Keratinocyte (primary cell): ENCODE data around the gene SLA2. TPM values are rescaled to one million over a fixed set of nuclear protein-coding genes. Genes with fewer than 3 reads are reported as not detected.

Experiments
- DNase-seq: peaks from one replicate; pipeline ENCODE4 v3.0.0-alpha.2; 2011; ENCODE audit warnings: low read depth, missing footprints, low spot score
- FAIRE-seq: peaks from 2 replicates; lab custom pipeline; 2011; peaks lifted over from hg19 to GRCh38; lab: Jason Lieb, UNC
- H2AFZ ChIP-seq: 2 replicates; pipeline ENCODE4 v1.6.0; 2012; ENCODE audit warnings: low read length, control low read depth, inconsistent platforms; ENCODE audit not compliant: control insufficient read depth
- H3K27ac ChIP-seq: 2 replicates; pipeline ENCODE4 v1.5.1; 2011; ENCODE audit warnings: low read length; ENCODE audit not compliant: control insufficient read depth, insufficient read depth
- H3K27me3 ChIP-seq: 3 replicates; pipeline ENCODE4 v1.6.0; 2011; ENCODE audit warnings: low read length; ENCODE audit not compliant: control insufficient read depth, insufficient read depth; ENCODE audit errors: extremely low read depth
- H3K36me3 ChIP-seq, 2 experiments: 2 replicates in 1 of 2; 3 replicates in 1 of 2; pipeline ENCODE4 v1.5.1; 2011; ENCODE audit warnings: low read length in 2 of 2, mild to moderate bottlenecking in 1 of 2; ENCODE audit not compliant: control insufficient read depth in 2 of 2, insufficient read depth in 2 of 2; ENCODE audit errors: extremely low read depth in 1 of 2
- H3K4me1 ChIP-seq: 3 replicates; pipeline ENCODE4 v1.5.1; 2011; ENCODE audit warnings: low read length; ENCODE audit not compliant: control insufficient read depth, insufficient read depth; ENCODE audit errors: extremely low read depth
- H3K4me2 ChIP-seq: 3 replicates; pipeline ENCODE4 v1.6.0; 2011; ENCODE audit warnings: low read depth, low read length; ENCODE audit not compliant: control insufficient read depth, insufficient read depth; ENCODE audit errors: extremely low read depth
- H3K4me3 ChIP-seq, 3 experiments: fragments of 200-600 bp in 1 of 3; sonication (generic) in 1 of 3; 2 replicates in 2 of 3; 3 replicates in 1 of 3; pipeline ENCODE4 v1.5.1; 2011 to 2016; ENCODE audit warnings: low read length in 3 of 3, mild to moderate bottlenecking in 3 of 3, control low read depth in 2 of 3, inconsistent platforms in 1 of 3, low read depth in 1 of 3, mixed read lengths in 1 of 3, mixed run types in 1 of 3, moderate library complexity in 1 of 3; ENCODE audit not compliant: control insufficient read depth in 2 of 3, insufficient read depth in 2 of 3; ENCODE audit errors: extremely low read depth in 1 of 3
- H3K79me2 ChIP-seq: 2 replicates; pipeline ENCODE4 v1.6.0; 2012; ENCODE audit warnings: low read length; ENCODE audit not compliant: control insufficient read depth, insufficient read depth
- H3K9ac ChIP-seq: 3 replicates; pipeline ENCODE4 v1.6.0; 2011; ENCODE audit warnings: low read length; ENCODE audit not compliant: control insufficient read depth, insufficient read depth; ENCODE audit errors: extremely low read depth
- H3K9me1 ChIP-seq: 3 replicates; pipeline ENCODE4 v1.6.0; 2011; ENCODE audit warnings: low read length; ENCODE audit not compliant: control insufficient read depth, insufficient read depth; ENCODE audit errors: extremely low read depth
- H3K9me3 ChIP-seq: 2 replicates; pipeline ENCODE4 v1.5.1; 2012; ENCODE audit warnings: low read depth, low read length; ENCODE audit not compliant: control insufficient read depth
- H4K20me1 ChIP-seq: 3 replicates; pipeline ENCODE4 v1.6.0; 2011; ENCODE audit warnings: low read length; ENCODE audit not compliant: control insufficient read depth, insufficient read depth; ENCODE audit errors: extremely low read depth
- CTCF ChIP-seq, 3 experiments: IDR thresholded peaks in 1 of 3; conservative IDR thresholded peaks in 1 of 3; optimal IDR thresholded peaks in 1 of 3; 2 replicates in 2 of 3; 3 replicates in 1 of 3; pipeline versions ENCODE3 to v1.5.1; 2011; ENCODE audit warnings: low read length in 3 of 3, mild to moderate bottlenecking in 3 of 3, moderate library complexity in 2 of 3, control low read depth in 1 of 3, inconsistent platforms in 1 of 3; ENCODE audit not compliant: insufficient read depth in 2 of 3; ENCODE audit errors: extremely low read depth in 1 of 3
- EZH2 ChIP-seq: IDR thresholded peaks from one replicate; pipeline ENCODE4 v1.6.1; 2012; ENCODE audit warnings: inconsistent platforms, mild to moderate bottlenecking, low read length, moderate library complexity
- dilution Hi-C: fragments of 300-500 bp; cut with MboI; formaldehyde crosslinking; loops from one replicate; pipeline ENCODE4 v1.7.0; 2020; ENCODE audit warnings: low sequenced_read_pairs; ENCODE audit not compliant: extremely low pct_ligation_motif_present
- polyA plus RNA-seq, 5 experiments: library from polyadenylated mRNA; depleted of rRNA in 3 of 5; stranded (reverse) in 3 of 5; stranded (forward) in 1 of 5; unstranded in 1 of 5; fragments of >200 nt; gene quantifications; 1 replicate in 1 of 5; 2 replicates in 3 of 5; 3 replicates in 1 of 5; pipeline versions ENCODE4 v1.2.1 to v1.2.3, GENCODE V29; 2011 to 2012; ENCODE audit warnings: missing spikeins in 2 of 5, low read depth in 1 of 5, low replicate concordance in 1 of 5

SLA2 gene
- polyA plus RNA-seq, 1 donor (not counting 4 experiments of a cell fraction or from before 2014, with no cell fraction given): 0.04 TPM

- no peaks in the 10 kb centered on the region for H4K20me1 ChIP-seq
- H3K9me1 ChIP-seq: no peaks in the 10 kb centered on the region
- H3K9ac ChIP-seq: no peak overlapping the region
- H3K4me3 ChIP-seq: no peak overlapping the region
- H3K79me2 ChIP-seq: no peaks in the 10 kb centered on the region
- dilution Hi-C loops: no loop called here
- no peak for TF ChIP-seq CTCF (optimal IDR thresholded peaks at IDR 0.05 in 1 of 3, IDR thresholded peaks at IDR 0.05 in 1 of 3, conservative IDR thresholded peaks at IDR 0.05 in 1 of 3; ENCODE audit: extremely low read depth in 1 of 3, insufficient read depth in 2 of 3, low read length in 3 of 3)
- TF ChIP-seq EZH2: no peak
- H3K4me1 ChIP-seq: peaks cover 4% of the 10 kb centered on the region
- H3K4me2 ChIP-seq: no peak overlapping the region
- H3K9me3 ChIP-seq: no peaks in the 10 kb centered on the region
- H2AFZ ChIP-seq: no peak overlapping the region
- H3K27me3 ChIP-seq: no peaks in the 10 kb centered on the region
- peaks cover 0 to 2% of the 10 kb centered on the region in 2 experiments for H3K36me3 ChIP-seq
- DNase-seq (no peak), FAIRE-seq (no peak)
- H3K27ac ChIP-seq: no peak overlapping the region
Observed at GRCh38 chr20:36591281-36591680, 54.7 kb downstream of the SLA2 start.

GRCh38 chr20:36587388-36588070 lies 58.5 kb downstream of the SLA2 start:
- TF ChIP-seq CTCF (optimal IDR thresholded peaks at IDR 0.05 in 1 of 3, IDR thresholded peaks at IDR 0.05 in 1 of 3, conservative IDR thresholded peaks at IDR 0.05 in 1 of 3; ENCODE audit: extremely low read depth in 1 of 3, insufficient read depth in 2 of 3, low read length in 3 of 3) (no peak), EZH2 (no peak)
- Histone ChIP-seq H3K9me1 (no peaks in the 10 kb centered on the region), H3K9ac (no peak overlapping the region), H3K4me2 (no peak overlapping the region), H3K4me1 (peaks cover 25% of the 10 kb centered on the region), H3K27me3 (no peaks in the 10 kb centered on the region), H4K20me1 (no peaks in the 10 kb centered on the region), H3K9me3 (no peaks in the 10 kb centered on the region), H3K4me3 (no peak overlapping the region), H3K27ac (no peak overlapping the region), H3K79me2 (no peaks in the 10 kb centered on the region), H2AFZ (no peak overlapping the region), H3K36me3 (peaks cover 0 to under 1% of the 10 kb centered on the region in 2 experiments)
- FAIRE-seq (no peak), DNase-seq (no peak)
- dilution Hi-C loops: no loop called here
